HG02840 (cell line): ENCODE data around the gene CNTN5.

Source experiments
- ATAC-seq: cut with Tn5 transposase; IDR thresholded peaks from one replicate; pipeline ENCODE4 v1.9.1; 2021; ENCODE audit warnings: mild to moderate bottlenecking, moderate library complexity, moderate number of reproducible peaks; ENCODE audit not compliant: unreplicated experiment, low FRiP score

The CNTN5 gene

GRCh38 chr11:99585606-99586005 lies 564.9 kb downstream of the CNTN5 start:
- ATAC-seq: no peak

GRCh38 chr11:99589771-99590170 lies 569.0 kb downstream of the CNTN5 start:
- no peak for ATAC-seq

GRCh38 chr11:99592266-99592665 lies 571.5 kb downstream of the CNTN5 start:
- no peak for ATAC-seq

GRCh38 chr11:99593197-99593596 lies 572.4 kb downstream of the CNTN5 start:
- no peak for ATAC-seq

- ATAC-seq: no peak
Observed at GRCh38 chr11:99601179-99601578, 580.4 kb downstream of the CNTN5 start.

GRCh38 chr11:99614352-99614751 lies 593.6 kb downstream of the CNTN5 start:
- no peak for ATAC-seq

- no peak for ATAC-seq
Observed at GRCh38 chr11:99630629-99631028, 609.9 kb downstream of the CNTN5 start.

GRCh38 chr11:99631618-99632017 lies 610.9 kb downstream of the CNTN5 start:
- no peak for ATAC-seq

GRCh38 chr11:99632969-99633368 lies 612.2 kb downstream of the CNTN5 start:
- ATAC-seq: no peak

- no peak for ATAC-seq
Observed at GRCh38 chr11:99634581-99634980, 613.8 kb downstream of the CNTN5 start.

GRCh38 chr11:99638073-99638553 lies 617.4 kb downstream of the CNTN5 start:
- no peak for ATAC-seq

- ATAC-seq: no peak
Observed at GRCh38 chr11:99640671-99641070, 619.9 kb downstream of the CNTN5 start.

GRCh38 chr11:99645934-99646333 lies 625.2 kb downstream of the CNTN5 start:
- ATAC-seq: no peak

- ATAC-seq: no peak
Observed at GRCh38 chr11:99670067-99670676, 649.4 kb downstream of the CNTN5 start.

- no peak for ATAC-seq
Observed at GRCh38 chr11:99671808-99672409, 651.2 kb downstream of the CNTN5 start.

- ATAC-seq: no peak
Observed at GRCh38 chr11:99676292-99676691, 655.5 kb downstream of the CNTN5 start.

GRCh38 chr11:99682171-99682570 lies 661.4 kb downstream of the CNTN5 start:
- no peak for ATAC-seq

- ATAC-seq: no peak
Observed at GRCh38 chr11:99682646-99683045, 661.9 kb downstream of the CNTN5 start.

- ATAC-seq: no peak
Observed at GRCh38 chr11:99683933-99684332, 663.2 kb downstream of the CNTN5 start.

- ATAC-seq: no peak
Observed at GRCh38 chr11:99686838-99687237, 666.1 kb downstream of the CNTN5 start.

GRCh38 chr11:99687320-99687719 lies 666.6 kb downstream of the CNTN5 start:
- no peak for ATAC-seq

GRCh38 chr11:99693941-99694492 lies 673.3 kb downstream of the CNTN5 start:
- ATAC-seq: no peak
